ENCODE measurements around the gene PPIL4.

- no peak for TF ChIP-seq CTCF (IDR thresholded peaks at IDR 0.05)
- TF ChIP-seq POLR2A (IDR thresholded peaks at IDR 0.05), result no peak
- TF ChIP-seq POLR2AphosphoS5 (IDR thresholded peaks at IDR 0.05), result no peak
These were observed 63.1 kb downstream of the PPIL4 start for GRCh38 chr6:149482545-149483333.
